Mesenchymal stem cell (in vitro differentiated cells and primary cell): Measurements from ENCODE around the gene CELF4.
A peak's percentile ranks its signal among the peaks of the same experiment; 100 is the strongest.
"Not testable (repeated sequence)": the region's sequence is repeated elsewhere in the genome, so short reads cannot be mapped to it uniquely, and the experiment has no call there.

Experiments used
- DNase-seq: peaks from one replicate; pipeline ENCODE4 v3.0.0-alpha.2; 2013
- H2AFZ ChIP-seq: one replicate; pipeline ENCODE4 v1.6.1; 2013; ENCODE audit warnings: low read depth, mild to moderate bottlenecking, control low read depth, inconsistent platforms, low read length, moderate library complexity
- H2AK5ac ChIP-seq: 2 replicates; pipeline ENCODE4 v1.6.1; 2013; ENCODE audit warnings: low read length, moderate library complexity, mild to moderate bottlenecking, inconsistent platforms; ENCODE audit not compliant: severe bottlenecking
- H2BK120ac ChIP-seq: one replicate; pipeline ENCODE4 v1.6.1; 2013; ENCODE audit warnings: low read depth, mild to moderate bottlenecking, inconsistent platforms, low read length, moderate library complexity
- H2BK12ac ChIP-seq, 2 experiments: one replicate each; pipeline ENCODE4 v1.6.1; 2013; ENCODE audit warnings: inconsistent platforms in 2 of 2, low read length in 2 of 2, mild to moderate bottlenecking in 2 of 2, moderate library complexity in 2 of 2, control low read depth in 1 of 2
- H2BK15ac ChIP-seq: one replicate; pipeline ENCODE4 v1.6.1; 2013; ENCODE audit warnings: mild to moderate bottlenecking, low read depth, inconsistent platforms; ENCODE audit not compliant: poor library complexity, severe bottlenecking
- H2BK5ac ChIP-seq: 2 replicates; pipeline ENCODE4 v1.6.1; 2013; ENCODE audit warnings: low read depth, mild to moderate bottlenecking, low read length, control low read depth, inconsistent platforms; ENCODE audit not compliant: poor library complexity, severe bottlenecking
- H3K14ac ChIP-seq, 2 experiments: one replicate each; pipeline ENCODE4 v1.6.1; 2013; ENCODE audit warnings: inconsistent platforms in 2 of 2, low read length in 2 of 2, control low read depth in 1 of 2, mild to moderate bottlenecking in 1 of 2, moderate library complexity in 1 of 2
- H3K18ac ChIP-seq, 2 experiments: one replicate each; pipeline ENCODE4 v1.6.1; 2013; ENCODE audit warnings: inconsistent platforms in 2 of 2, low read length in 2 of 2, control low read depth in 1 of 2, low read depth in 1 of 2, mild to moderate bottlenecking in 1 of 2
- H3K23ac ChIP-seq, 2 experiments: one replicate each; pipeline ENCODE4 v1.6.1; 2013; ENCODE audit warnings: inconsistent platforms in 2 of 2, low read length in 2 of 2, mild to moderate bottlenecking in 2 of 2, moderate library complexity in 2 of 2, control low read depth in 1 of 2
- H3K27ac ChIP-seq: 2 replicates; pipeline ENCODE4 v1.5.1; 2013; ENCODE audit warnings: mild to moderate bottlenecking, moderate library complexity, low read length, control low read depth, inconsistent platforms; ENCODE audit not compliant: poor library complexity, severe bottlenecking
- H3K27me3 ChIP-seq, 2 experiments: 2 replicates each; pipeline versions ENCODE4 v1.6.1 to v1.7.0; 2013; ENCODE audit warnings: low read length in 2 of 2, mild to moderate bottlenecking in 2 of 2, moderate library complexity in 2 of 2, control low read depth in 1 of 2, inconsistent platforms in 1 of 2; ENCODE audit not compliant: control insufficient read depth in 1 of 2, insufficient read depth in 1 of 2
- H3K36me3 ChIP-seq, 2 experiments: 2 replicates each; pipeline versions ENCODE4 v1.6.1 to v1.7.0; 2013; ENCODE audit warnings: low read length in 2 of 2, control low read depth in 1 of 2, inconsistent platforms in 1 of 2, low read depth in 1 of 2, mild to moderate bottlenecking in 1 of 2; ENCODE audit not compliant: insufficient read depth in 2 of 2, control insufficient read depth in 1 of 2
- H3K4ac ChIP-seq, 2 experiments: one replicate each; pipeline ENCODE4 v1.6.1; 2013; ENCODE audit warnings: inconsistent platforms in 2 of 2, low read length in 2 of 2, mild to moderate bottlenecking in 2 of 2, moderate library complexity in 2 of 2, control low read depth in 1 of 2, low read depth in 1 of 2
- H3K4me1 ChIP-seq: 2 replicates; pipeline ENCODE4 v1.6.1; 2013; ENCODE audit warnings: low read depth, low read length, control low read depth; ENCODE audit not compliant: control insufficient read depth, insufficient read depth
- H3K4me2 ChIP-seq: 2 replicates; pipeline ENCODE4 v1.6.1; 2013; ENCODE audit warnings: low read length, mild to moderate bottlenecking, inconsistent platforms; ENCODE audit not compliant: poor library complexity, severe bottlenecking
- H3K4me3 ChIP-seq, 2 experiments: 2 replicates each; pipeline versions ENCODE4 v1.5.1 to v1.7.0; 2013; ENCODE audit warnings: low read length in 2 of 2, mild to moderate bottlenecking in 2 of 2, control low read depth in 1 of 2, low read depth in 1 of 2; ENCODE audit not compliant: insufficient read depth in 1 of 2
- H3K79me1 ChIP-seq: replicated peaks from 2 replicates; pipeline ENCODE4 v1.6.1; 2013; ENCODE audit warnings: mild to moderate bottlenecking, control low read depth, low read length, inconsistent platforms; ENCODE audit not compliant: poor library complexity, severe bottlenecking
- H3K9ac ChIP-seq: 2 replicates; pipeline ENCODE4 v1.7.0; 2013; ENCODE audit warnings: mild to moderate bottlenecking, low read length, moderate library complexity
- H3K9me3 ChIP-seq: 2 replicates; pipeline ENCODE4 v1.7.0; 2013; ENCODE audit warnings: mild to moderate bottlenecking, low read length; ENCODE audit not compliant: control insufficient read depth
- H4K8ac ChIP-seq: one replicate; pipeline ENCODE4 v1.6.1; 2013; ENCODE audit warnings: inconsistent platforms, mild to moderate bottlenecking, low read length, moderate library complexity
- H4K91ac ChIP-seq: one replicate; pipeline ENCODE4 v1.6.1; 2013; ENCODE audit warnings: mild to moderate bottlenecking, low read length, inconsistent platforms
- WGBS: methylation state at CpG from one replicate; pipeline ENCODE4 v1.1.7; 2013; ENCODE audit warnings: mixed read lengths; 5-methylcytosine and 5-hydroxymethylcytosine counted together

The CELF4 gene

DNA sequence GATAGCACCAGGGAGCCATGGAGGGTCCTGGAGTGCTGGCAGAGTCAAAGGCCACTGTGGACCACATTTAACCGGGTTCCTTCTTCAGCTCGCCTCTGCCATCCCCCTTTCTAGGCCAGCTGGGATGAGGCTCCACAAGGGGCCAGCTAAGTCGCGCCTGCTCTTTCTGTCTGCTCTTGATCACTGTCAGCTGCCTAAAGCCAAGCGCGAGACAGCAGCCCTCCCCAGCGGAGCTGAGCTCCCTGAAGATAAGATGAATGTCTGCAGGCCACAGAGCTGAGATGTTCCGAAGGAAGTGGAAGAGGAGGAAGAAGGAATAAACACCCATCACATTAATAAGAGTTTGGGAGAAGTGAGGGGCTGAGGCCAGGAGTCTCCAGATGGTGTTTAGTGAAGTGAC is 99.6 kb downstream of the CELF4 start:
- H3K79me1 ChIP-seq: no peaks in the 10 kb centered on the region
- no peak overlapping the region for H2BK5ac ChIP-seq
- no peak overlapping the region for H2BK12ac ChIP-seq

DNA sequence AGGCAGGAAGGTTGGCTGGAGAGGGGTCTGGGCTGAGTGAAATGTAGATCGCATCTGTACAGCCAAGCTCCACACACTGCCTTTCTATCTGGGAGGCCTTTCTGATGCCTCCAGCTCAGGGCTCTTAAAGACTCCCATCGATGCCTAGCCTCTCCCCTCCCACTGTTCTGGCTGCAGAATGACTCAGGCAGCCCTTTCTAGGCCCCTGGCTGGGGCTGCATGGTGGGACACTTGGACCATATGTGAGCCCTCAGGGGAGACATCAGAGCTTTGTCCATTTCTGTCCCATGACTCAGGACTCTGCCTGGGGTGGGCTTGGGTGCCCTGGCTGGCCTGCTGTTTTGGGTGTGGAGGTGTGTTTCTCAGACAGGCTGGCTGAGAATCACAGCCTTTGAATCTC is 101.3 kb downstream of the CELF4 start:
- Histone ChIP-seq H3K4me3 (no peak overlapping the region), H2BK120ac (no peak overlapping the region), H3K18ac (no peak overlapping the region), H3K9ac (no peak overlapping the region), H3K23ac (no peak overlapping the region), H2BK15ac (peak overlapping the region; percentile 64), H3K14ac (no peak overlapping the region), H3K79me1 (no peaks in the 10 kb centered on the region), H4K8ac (no peak overlapping the region), H2AFZ (no peak overlapping the region), H3K27ac (no peak overlapping the region), H3K4me2 (no peak overlapping the region), H2BK12ac (no peak overlapping the region), H2BK5ac (no peak overlapping the region), H3K27me3 (peaks cover 35 to 64% of the 10 kb centered on the region in 2 experiments), H3K4me1 (peaks cover 2% of the 10 kb centered on the region), H4K91ac (peak overlapping the region; percentile 41), H3K36me3 (no peaks in the 10 kb centered on the region), H2AK5ac (no peak overlapping the region), H3K9me3 (no peaks in the 10 kb centered on the region), H3K4ac (no peak overlapping the region)
- DNase-seq: no peak
- 55% methylated on average over 2 of the region's 2 CpGs for WGBS

More for the DNA sequence above, 99.6 kb downstream of the CELF4 start:
- no peak overlapping the region for H3K23ac ChIP-seq
- no peak overlapping the region for H3K9ac ChIP-seq
- H2AK5ac ChIP-seq: no peak overlapping the region
- H2BK120ac ChIP-seq: no peak overlapping the region
- H4K8ac ChIP-seq: no peak overlapping the region
- 0% methylated on average over 7 of the region's 8 CpGs for whole genome bisulfite sequencing
- no peak overlapping the region for H3K4ac ChIP-seq
- DNase-seq: peak; percentile 27
- no peak overlapping the region for H3K14ac ChIP-seq
- H2AFZ ChIP-seq: no peak overlapping the region
- no peak overlapping the region for H3K4me2 ChIP-seq
- no peaks in the 10 kb centered on the region for H3K9me3 ChIP-seq
- peaks cover 2% of the 10 kb centered on the region for H3K4me1 ChIP-seq
- H4K91ac ChIP-seq: no peak overlapping the region
- no peak overlapping the region for H2BK15ac ChIP-seq
- no peak overlapping the region for H3K27ac ChIP-seq
- H3K4me3 ChIP-seq: no peak overlapping the region
- no peaks in the 10 kb centered on the region for H3K36me3 ChIP-seq
- peaks cover 32 to 69% of the 10 kb centered on the region in 2 experiments for H3K27me3 ChIP-seq
- H3K18ac ChIP-seq: no peak overlapping the region

- H2BK120ac ChIP-seq, H3K27ac ChIP-seq, H3K18ac ChIP-seq, H4K8ac ChIP-seq, H3K14ac ChIP-seq, H3K9me3 ChIP-seq, H3K4me2 ChIP-seq, H2AFZ ChIP-seq, H3K36me3 ChIP-seq, H3K4me1 ChIP-seq, H2BK15ac ChIP-seq, H3K4me3 ChIP-seq, H2BK5ac ChIP-seq, H4K91ac ChIP-seq, H3K4ac ChIP-seq, DNase-seq, H3K23ac ChIP-seq, H3K9ac ChIP-seq, H2AK5ac ChIP-seq, H2BK12ac ChIP-seq, H3K79me1 ChIP-seq: not testable (repeated sequence)
- H3K27me3 ChIP-seq: peaks cover 33 to 62% of the 10 kb centered on the region in 2 experiments
- 70% methylated on average over 4 of the region's 6 CpGs for WGBS
Measured at GRCh38 chr18:37461329-37461728, 104.3 kb downstream of the CELF4 start.

DNA sequence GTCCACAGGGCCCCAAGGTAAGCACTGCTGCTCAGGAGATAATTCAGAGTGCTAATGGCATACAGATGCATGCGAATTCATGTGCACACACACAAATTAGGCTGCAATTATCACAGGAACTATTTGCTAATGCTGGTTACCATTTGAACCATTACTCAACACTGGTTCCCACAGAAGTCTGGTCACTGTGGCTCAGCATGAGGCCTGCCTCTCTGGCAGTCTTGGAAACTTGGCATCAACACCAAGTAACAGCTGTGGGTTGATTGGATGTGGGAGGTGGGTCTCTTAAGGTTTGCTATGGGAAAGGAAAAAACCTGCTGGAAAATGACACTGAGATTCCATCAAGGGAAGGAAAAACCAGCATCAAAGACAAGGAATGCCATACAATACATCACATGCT is 105.0 kb downstream of the CELF4 start:
- H2BK120ac ChIP-seq: no peak overlapping the region
- no peak overlapping the region for H3K9ac ChIP-seq
- no peak overlapping the region for H3K18ac ChIP-seq
- H2AFZ ChIP-seq: no peak overlapping the region
- H4K91ac ChIP-seq: peak overlapping the region; percentile 9
- peaks cover 2% of the 10 kb centered on the region for H3K4me1 ChIP-seq
- no peaks in the 10 kb centered on the region for H3K9me3 ChIP-seq
- H3K27ac ChIP-seq: no peak overlapping the region
- H2AK5ac ChIP-seq: no peak overlapping the region
- peak; percentile 13 for DNase-seq
- no peak overlapping the region for H3K14ac ChIP-seq
- no peaks in the 10 kb centered on the region for H3K36me3 ChIP-seq
- no peak overlapping the region for H3K4me3 ChIP-seq
- no peak overlapping the region for H2BK5ac ChIP-seq
- WGBS: 93% methylated on average over 1 of the region's 1 CpG
- no peak overlapping the region for H2BK15ac ChIP-seq
- peak overlapping the region in 1 of 2 experiments; percentile 30 for H2BK12ac ChIP-seq
- no peak overlapping the region for H3K4ac ChIP-seq
- H3K23ac ChIP-seq: no peak overlapping the region
- H4K8ac ChIP-seq: no peak overlapping the region
- no peaks in the 10 kb centered on the region for H3K79me1 ChIP-seq
- H3K27me3 ChIP-seq: peaks cover 27 to 54% of the 10 kb centered on the region in 2 experiments
- no peak overlapping the region for H3K4me2 ChIP-seq
